KMS-11 (cell line): ENCODE measurements around the gene CRYGA.

Source experiments
- H2AFZ ChIP-seq: fragments of 200-600 bp; sonication (generic); 2 replicates; pipeline ENCODE4 v1.6.1; 2016; ENCODE audit warnings: antibody characterized with exemption, mixed run types, low read depth
- H3K27ac ChIP-seq: fragments of 200-600 bp; sonication (generic); 2 replicates; pipeline ENCODE4 v1.6.1; 2016; ENCODE audit warnings: mild to moderate bottlenecking, mixed run types
- H3K27me3 ChIP-seq: fragments of 200-600 bp; sonication (generic); 2 replicates; pipeline ENCODE4 v1.6.1; 2017; ENCODE audit warnings: mild to moderate bottlenecking, low read depth, mixed run types, moderate library complexity; ENCODE audit not compliant: insufficient read depth
- H3K36me3 ChIP-seq: fragments of 200-600 bp; sonication (generic); 2 replicates; pipeline ENCODE4 v1.6.1; 2017; ENCODE audit warnings: mild to moderate bottlenecking, mixed run types; ENCODE audit not compliant: insufficient read depth
- H3K4me1 ChIP-seq: fragments of 200-600 bp; sonication (generic); 2 replicates; pipeline ENCODE4 v1.6.1; 2016; ENCODE audit warnings: mild to moderate bottlenecking, low read depth, mixed run types; ENCODE audit not compliant: poor library complexity, severe bottlenecking
- H3K4me2 ChIP-seq: fragments of 200-600 bp; sonication (generic); 2 replicates; pipeline ENCODE4 v1.7.0; 2016; ENCODE audit warnings: mild to moderate bottlenecking, mixed run types
- H3K4me3 ChIP-seq: fragments of 200-600 bp; sonication (generic); IDR thresholded peaks from 2 replicates; pipeline ENCODE4 v1.6.1; 2017; ENCODE audit warnings: low read depth, low read length, mixed read lengths; ENCODE audit not compliant: insufficient read depth
- H3K79me2 ChIP-seq: fragments of 200-600 bp; sonication (generic); 2 replicates; pipeline ENCODE4 v1.6.1; 2016; ENCODE audit warnings: low read depth, mixed run types; ENCODE audit not compliant: insufficient read depth
- H3K9ac ChIP-seq: fragments of 200-600 bp; sonication (generic); 2 replicates; pipeline ENCODE4 v1.6.1; 2016; ENCODE audit warnings: mild to moderate bottlenecking, mixed run types
- H4K20me1 ChIP-seq: fragments of 200-600 bp; sonication (generic); 2 replicates; pipeline ENCODE4 v1.6.1; 2016; ENCODE audit warnings: mild to moderate bottlenecking, mixed run types; ENCODE audit not compliant: insufficient read depth
- CTCF ChIP-seq: fragments of 200-600 bp; sonication (generic); conservative IDR thresholded peaks from 2 replicates; pipeline ENCODE4 v1.6.1; 2017; ENCODE audit warnings: low read depth, mild to moderate bottlenecking, antibody characterized with exemption, low read length, moderate library complexity, mixed read lengths

The CRYGA gene

GRCh38 chr2:208156439-208156838, 7.0 kb downstream of the CRYGA start:
- no peak overlapping the region for H3K9ac ChIP-seq
- H3K27me3 ChIP-seq, result no peaks in the 10 kb centered on the region
- no peak for TF ChIP-seq CTCF
- no peak overlapping the region for H3K4me2 ChIP-seq
- no peaks in the 10 kb centered on the region for H4K20me1 ChIP-seq
- H3K4me1 ChIP-seq, result no peaks in the 10 kb centered on the region
- H2AFZ ChIP-seq, result no peak overlapping the region
- no peaks in the 10 kb centered on the region for H3K36me3 ChIP-seq
- H3K4me3 ChIP-seq, result no peak overlapping the region
- H3K27ac ChIP-seq, result no peak overlapping the region
- no peaks in the 10 kb centered on the region for H3K79me2 ChIP-seq

GRCh38 chr2:208153156-208153555, 10.2 kb downstream of the CRYGA start:
- Histone ChIP-seq H3K4me1 (no peaks in the 10 kb centered on the region), H3K9ac (no peak overlapping the region), H3K4me2 (no peak overlapping the region), H3K36me3 (no peaks in the 10 kb centered on the region), H3K4me3 (no peak overlapping the region), H3K27ac (no peak overlapping the region), H3K79me2 (no peaks in the 10 kb centered on the region), H2AFZ (no peak overlapping the region), H3K27me3 (no peaks in the 10 kb centered on the region), H4K20me1 (no peaks in the 10 kb centered on the region)
- no peak for TF ChIP-seq CTCF

- no peak overlapping the region for H3K4me3 ChIP-seq
- no peaks in the 10 kb centered on the region for H4K20me1 ChIP-seq
- no peak overlapping the region for H3K9ac ChIP-seq
- H3K4me2 ChIP-seq, result no peak overlapping the region
- no peak for TF ChIP-seq CTCF
- H3K79me2 ChIP-seq, result no peaks in the 10 kb centered on the region
- H3K36me3 ChIP-seq, result no peaks in the 10 kb centered on the region
- no peaks in the 10 kb centered on the region for H3K4me1 ChIP-seq
- no peaks in the 10 kb centered on the region for H3K27me3 ChIP-seq
- no peak overlapping the region for H3K27ac ChIP-seq
- H2AFZ ChIP-seq, result no peak overlapping the region
These were observed 12.4 kb downstream of the CRYGA start for GRCh38 chr2:208150956-208151355.

- Histone ChIP-seq H3K79me2 (no peaks in the 10 kb centered on the region), H3K27me3 (no peaks in the 10 kb centered on the region), H3K4me3 (no peak overlapping the region), H2AFZ (no peak overlapping the region), H4K20me1 (no peaks in the 10 kb centered on the region), H3K4me1 (no peaks in the 10 kb centered on the region), H3K27ac (no peak overlapping the region), H3K9ac (no peak overlapping the region), H3K36me3 (no peaks in the 10 kb centered on the region), H3K4me2 (no peak overlapping the region)
- no peak for TF ChIP-seq CTCF
These were observed 13.3 kb downstream of the CRYGA start for GRCh38 chr2:208150094-208150493.

- Histone ChIP-seq H4K20me1 (no peaks in the 10 kb centered on the region), H3K4me1 (no peaks in the 10 kb centered on the region), H3K4me3 (no peak overlapping the region), H3K27me3 (no peaks in the 10 kb centered on the region), H3K4me2 (no peak overlapping the region), H3K27ac (no peak overlapping the region), H2AFZ (no peak overlapping the region), H3K9ac (no peak overlapping the region), H3K36me3 (no peaks in the 10 kb centered on the region), H3K79me2 (no peaks in the 10 kb centered on the region)
- no peak for TF ChIP-seq CTCF
These were observed 14.6 kb downstream of the CRYGA start for GRCh38 chr2:208148803-208149202.
